Osteoblast (primary cell): ENCODE measurements around the gene CCT5. TPM values are rescaled to one million over a fixed set of nuclear protein-coding genes. Genes with fewer than 3 reads are reported as not detected.

Experiments used
- DNase-seq: peaks from one replicate; pipeline ENCODE4 v3.0.0; 2011; ENCODE audit warnings: low spot score, mixed read lengths; ENCODE audit not compliant: insufficient read length; ENCODE audit errors: missing footprints
- H2AFZ ChIP-seq: 2 replicates; pipeline ENCODE4 v1.6.0; 2011; ENCODE audit warnings: mild to moderate bottlenecking, low read length
- H3K27ac ChIP-seq: 2 replicates; pipeline ENCODE4 v1.5.1; 2011; ENCODE audit warnings: mild to moderate bottlenecking, low read depth, low read length, moderate library complexity
- H3K27me3 ChIP-seq: 2 replicates; pipeline ENCODE4 v1.6.0; 2012; ENCODE audit warnings: mild to moderate bottlenecking, control low read depth, inconsistent platforms, low read length, moderate library complexity; ENCODE audit not compliant: insufficient read depth
- H3K36me3 ChIP-seq: 2 replicates; pipeline ENCODE4 v1.5.1; 2011; ENCODE audit warnings: mild to moderate bottlenecking, low read length, control low read depth, moderate library complexity; ENCODE audit not compliant: insufficient read depth
- H3K4me1 ChIP-seq: 2 replicates; pipeline ENCODE4 v1.5.1; 2011; ENCODE audit warnings: mild to moderate bottlenecking, low read length, control low read depth, moderate library complexity; ENCODE audit not compliant: insufficient read depth
- H3K4me2 ChIP-seq: 2 replicates; pipeline ENCODE4 v1.6.0; 2011; ENCODE audit warnings: mild to moderate bottlenecking, low read length; ENCODE audit not compliant: insufficient read depth
- H3K4me3 ChIP-seq: fragments of 200-600 bp; sonication (generic); 3 replicates; pipeline ENCODE4 v1.5.1; 2012; ENCODE audit warnings: mild to moderate bottlenecking, low read length, inconsistent platforms; ENCODE audit not compliant: insufficient read depth
- H3K79me2 ChIP-seq: 2 replicates; pipeline ENCODE4 v1.6.0; 2012; ENCODE audit warnings: mild to moderate bottlenecking, low read length, control low read depth, inconsistent platforms; ENCODE audit not compliant: insufficient read depth
- H3K9me3 ChIP-seq: 2 replicates; pipeline ENCODE4 v1.5.1; 2011; ENCODE audit warnings: low read depth, low read length, control low read depth
- H4K20me1 ChIP-seq: 2 replicates; pipeline ENCODE4 v1.6.0; 2012; ENCODE audit warnings: mild to moderate bottlenecking, low read length, control low read depth; ENCODE audit not compliant: insufficient read depth
- CTCF ChIP-seq: IDR thresholded peaks from 2 replicates; pipeline ENCODE4 v1.5.1; 2011; ENCODE audit warnings: mild to moderate bottlenecking, low read depth, low read length, moderate library complexity; ENCODE audit errors: extremely low read depth
- total RNA-seq: library from RNA; depleted of rRNA; stranded (reverse); fragments of >200 nt; gene quantifications from 2 replicates; pipeline ENCODE4 v1.2.3, GENCODE V29; 2012

The CCT5 gene
- total RNA-seq, 1 donor: 237 TPM

GRCh38 chr5:10301842-10302610 lies 51.9 kb downstream of the CCT5 start:
- H4K20me1 ChIP-seq: peaks cover 2% of the 10 kb centered on the region
- H3K4me3 ChIP-seq: no peak overlapping the region
- no peaks in the 10 kb centered on the region for H3K9me3 ChIP-seq
- no peak overlapping the region for H3K4me2 ChIP-seq
- H3K79me2 ChIP-seq: peaks cover 6% of the 10 kb centered on the region
- H3K27ac ChIP-seq: no peak overlapping the region
- peaks cover 4% of the 10 kb centered on the region for H3K4me1 ChIP-seq
- no peaks in the 10 kb centered on the region for H3K36me3 ChIP-seq
- no peak for DNase-seq
- no peak for TF ChIP-seq CTCF
- no peaks in the 10 kb centered on the region for H3K27me3 ChIP-seq
- no peak overlapping the region for H2AFZ ChIP-seq

- Histone ChIP-seq H3K27me3 (no peaks in the 10 kb centered on the region), H4K20me1 (peaks cover 2% of the 10 kb centered on the region), H3K9me3 (no peaks in the 10 kb centered on the region), H3K4me3 (no peak overlapping the region), H3K4me2 (no peak overlapping the region), H3K27ac (no peak overlapping the region), H3K79me2 (peaks cover 6% of the 10 kb centered on the region), H2AFZ (no peak overlapping the region), H3K36me3 (no peaks in the 10 kb centered on the region), H3K4me1 (peaks cover 6% of the 10 kb centered on the region)
- no peak for DNase-seq
- TF ChIP-seq CTCF: no peak
These were observed 53.1 kb downstream of the CCT5 start for GRCh38 chr5:10303201-10303600.

- no peak for TF ChIP-seq CTCF
- Histone ChIP-seq H4K20me1 (peaks cover 2% of the 10 kb centered on the region), H2AFZ (no peak overlapping the region), H3K36me3 (no peaks in the 10 kb centered on the region), H3K4me3 (no peak overlapping the region), H3K79me2 (peaks cover 6% of the 10 kb centered on the region), H3K27me3 (no peaks in the 10 kb centered on the region), H3K9me3 (no peaks in the 10 kb centered on the region), H3K4me1 (peaks cover 6% of the 10 kb centered on the region), H3K27ac (no peak overlapping the region), H3K4me2 (no peak overlapping the region)
- DNase-seq: no peak
These were observed 53.7 kb downstream of the CCT5 start for GRCh38 chr5:10303699-10304170.

- Histone ChIP-seq H4K20me1 (peaks cover 2% of the 10 kb centered on the region), H3K36me3 (no peaks in the 10 kb centered on the region), H3K4me2 (no peak overlapping the region), H3K4me1 (peaks cover 6% of the 10 kb centered on the region), H3K27ac (no peak overlapping the region), H3K79me2 (peaks cover 6% of the 10 kb centered on the region), H3K4me3 (no peak overlapping the region), H3K9me3 (no peaks in the 10 kb centered on the region), H2AFZ (no peak overlapping the region), H3K27me3 (no peaks in the 10 kb centered on the region)
- TF ChIP-seq CTCF: no peak
- DNase-seq: no peak
These were observed 54.9 kb downstream of the CCT5 start for GRCh38 chr5:10304932-10305331.
